K562 (cell line): ENCODE data around the gene SCYL1. TPM values are rescaled to one million over a fixed set of nuclear protein-coding genes. Genes with fewer than 3 reads are reported as not detected.

ENCODE experiments used
- HCFC1 ChIP-seq: IDR thresholded peaks from 2 replicates; pipeline ENCODE4 v1.6.1; 2012; ENCODE audit warnings: low read depth, low read length, improper control_type of control experiment
- ILF3 ChIP-seq: fragments of 450-650 bp; IDR thresholded peaks from 2 replicates; pipeline ENCODE4 v1.6.1; 2018; ENCODE audit warnings: antibody characterized with exemption, mild to moderate bottlenecking, moderate library complexity, borderline replicate concordance
- KLF16 ChIP-seq: IDR thresholded peaks from 2 replicates; pipeline ENCODE4 v1.6.1; 2016; ENCODE audit warnings: antibody characterized with exemption
- MLLT1 ChIP-seq, 2 experiments: fragments of 450-650 bp; IDR thresholded peaks; 2 replicates each; pipeline ENCODE4 v1.6.1; 2016
- POLR3G ChIP-seq: IDR thresholded peaks from 2 replicates; pipeline ENCODE4 v1.6.1; 2011; ENCODE audit not compliant: insufficient read length, insufficient replicate concordance; ENCODE audit errors: extremely low read depth
- RBM25 ChIP-seq: fragments of 200-400 bp; formaldehyde crosslinking; IDR thresholded peaks from 2 replicates; pipeline ENCODE4 v1.6.1; 2018; ENCODE audit warnings: low read length, low read depth, moderate library complexity; ENCODE audit not compliant: severe bottlenecking
- SPI1 ChIP-seq: IDR thresholded peaks from 2 replicates; pipeline ENCODE4 v1.6.1; 2011; ENCODE audit warnings: low read depth, low read length, control low read depth, borderline replicate concordance
- U2AF2 ChIP-seq: fragments of 200-400 bp; formaldehyde crosslinking; optimal IDR thresholded peaks from 2 replicates; pipeline ENCODE3; 2017; ENCODE audit warnings: low read depth, mild to moderate bottlenecking, low read length
- YY1 ChIP-seq, 3 experiments: IDR thresholded peaks; 2 replicates each; pipeline ENCODE4 v1.6.1; 2011; ENCODE audit warnings: low read length in 2 of 3, mild to moderate bottlenecking in 2 of 3, moderate library complexity in 2 of 3, borderline replicate concordance in 1 of 3, control low read depth in 1 of 3, low read depth in 1 of 3; ENCODE audit not compliant: insufficient read depth in 3 of 3, insufficient replicate concordance in 2 of 3, control insufficient read depth in 1 of 3, insufficient read length in 1 of 3; ENCODE audit errors: extremely low read depth in 1 of 3
- ZBED1 ChIP-seq: IDR thresholded peaks from 2 replicates; pipeline ENCODE4 v1.6.1; 2014
- ZNF449 ChIP-seq: fragments of 250-450 bp; sonication (Bioruptor Pico); IDR thresholded peaks from 2 replicates; pipeline ENCODE4 v1.8.0; 2022; ENCODE audit warnings: moderate library complexity, mild to moderate bottlenecking, inconsistent platforms
- ZNF764 ChIP-seq: fragments of 250-450 bp; sonication (Bioruptor Pico); IDR thresholded peaks from 2 replicates; pipeline ENCODE4 v1.4.0; 2020; ENCODE audit warnings: low read depth, mild to moderate bottlenecking, moderate library complexity
- ZNF766 ChIP-seq: fragments of 200-800 bp; sonication (Bioruptor generic); conservative IDR thresholded peaks from 2 replicates; pipeline ENCODE4 v1.6.1; 2016; ENCODE audit warnings: missing genetic modification characterization, missing compliant biosample characterization
- polyA plus RNA-seq, 8 experiments: library from polyadenylated mRNA; depleted of rRNA in 4 of 8; stranded (reverse) in 5 of 8; unstranded in 3 of 8; fragments of >200 nt; fragmentation: Nextera tagmentation in 2 of 8; fragmentation: Illumina TruSeq in 1 of 8; extraction: Ambion mirVana in 2 of 8; extraction: Trizol in 1 of 8; gene quantifications; 2 replicates each; pipeline versions ENCODE4 v1.2.1 to v1.2.3, GENCODE V29; 2011 to 2014; ENCODE audit warnings: inconsistent platforms in 1 of 8, missing spikeins in 1 of 8
- total RNA-seq, 7 experiments: library from RNA; depleted of rRNA in 6 of 7; stranded (reverse); fragments of >200 nt in 6 of 7; fragmentation: Illumina TruSeq in 2 of 7; extraction: Trizol in 2 of 7; gene quantifications; 2 replicates each; pipeline versions ENCODE4 v1.2.1 to v1.2.3, GENCODE V29; 2011 to 2021; ENCODE audit warnings: low replicate concordance in 1 of 7
- TF ChIP-seq, protein P1 (sequence below): fragments of 450-650 bp; IDR thresholded peaks from 2 replicates; pipeline ENCODE4 v1.6.1; 2016; ENCODE audit warnings: antibody characterized with exemption
- TF ChIP-seq, protein P2 (sequence below): fragments of 450-650 bp; IDR thresholded peaks from 2 replicates; pipeline ENCODE4 v1.6.1; 2018; ENCODE audit not compliant: partially characterized antibody
- TF ChIP-seq, protein P3 (sequence below): fragments of 450-650 bp; IDR thresholded peaks from 2 replicates; pipeline ENCODE4 v1.6.1; 2017; ENCODE audit warnings: antibody characterized with exemption

The SCYL1 gene
- total and polyA plus RNA-seq, 9 of the 15 experiments (the other 6 are each of a cell fraction or from before 2014, with no cell fraction given) = 1.9 to 145 (median 57.6) TPM

GRCh38 chr11:65574109-65574810, 49.4 kb downstream of the SCYL1 start (continued):
- TF ChIP-seq RBM25 (no peak), ZNF449 (CRISPR knock-in tag) (no peak), POLR3G (no peak), SPI1 (peak; percentile 96), ZBED1 (no peak), U2AF2 (no peak), HCFC1 (no peak; the same call in 1 of the 2 replicates), YY1 (IDR thresholded peaks at IDR 0.05; ENCODE audit: borderline replicate concordance in 1 of 3, control insufficient read depth in 1 of 3, extremely low read depth in 1 of 3, insufficient read depth in 3 of 3, insufficient read length in 1 of 3, insufficient replicate concordance in 2 of 3, low read depth in 1 of 3, low read length in 2 of 3) (no peak), KLF16 (no peak), ILF3 (no peak), ZNF764 (CRISPR knock-in tag) (no peak), MLLT1 (IDR thresholded peaks at IDR 0.05) (peak in 1 of 2 experiments; percentile 47; a peak in 1 of 4 replicates), ZNF766 (CRISPR knock-in tag) (no peak)
- TF ChIP-seq, protein P1, sequence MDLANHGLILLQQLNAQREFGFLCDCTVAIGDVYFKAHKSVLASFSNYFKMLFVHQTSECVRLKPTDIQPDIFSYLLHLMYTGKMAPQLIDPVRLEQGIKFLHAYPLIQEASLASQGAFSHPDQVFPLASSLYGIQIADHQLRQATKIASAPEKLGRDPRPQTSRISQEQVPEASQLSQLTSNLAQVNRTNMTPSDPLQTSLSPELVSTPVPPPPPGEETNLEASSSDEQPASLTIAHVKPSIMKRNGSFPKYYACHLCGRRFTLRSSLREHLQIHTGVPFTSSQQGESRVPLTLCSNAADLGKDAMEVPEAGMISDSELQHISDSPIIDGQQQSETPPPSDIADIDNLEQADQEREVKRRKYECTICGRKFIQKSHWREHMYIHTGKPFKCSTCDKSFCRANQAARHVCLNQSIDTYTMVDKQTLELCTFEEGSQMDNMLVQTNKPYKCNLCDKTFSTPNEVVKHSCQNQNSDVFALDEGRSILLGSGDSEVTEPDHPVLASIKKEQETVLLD = peak; percentile 65
- TF ChIP-seq, protein P2, sequence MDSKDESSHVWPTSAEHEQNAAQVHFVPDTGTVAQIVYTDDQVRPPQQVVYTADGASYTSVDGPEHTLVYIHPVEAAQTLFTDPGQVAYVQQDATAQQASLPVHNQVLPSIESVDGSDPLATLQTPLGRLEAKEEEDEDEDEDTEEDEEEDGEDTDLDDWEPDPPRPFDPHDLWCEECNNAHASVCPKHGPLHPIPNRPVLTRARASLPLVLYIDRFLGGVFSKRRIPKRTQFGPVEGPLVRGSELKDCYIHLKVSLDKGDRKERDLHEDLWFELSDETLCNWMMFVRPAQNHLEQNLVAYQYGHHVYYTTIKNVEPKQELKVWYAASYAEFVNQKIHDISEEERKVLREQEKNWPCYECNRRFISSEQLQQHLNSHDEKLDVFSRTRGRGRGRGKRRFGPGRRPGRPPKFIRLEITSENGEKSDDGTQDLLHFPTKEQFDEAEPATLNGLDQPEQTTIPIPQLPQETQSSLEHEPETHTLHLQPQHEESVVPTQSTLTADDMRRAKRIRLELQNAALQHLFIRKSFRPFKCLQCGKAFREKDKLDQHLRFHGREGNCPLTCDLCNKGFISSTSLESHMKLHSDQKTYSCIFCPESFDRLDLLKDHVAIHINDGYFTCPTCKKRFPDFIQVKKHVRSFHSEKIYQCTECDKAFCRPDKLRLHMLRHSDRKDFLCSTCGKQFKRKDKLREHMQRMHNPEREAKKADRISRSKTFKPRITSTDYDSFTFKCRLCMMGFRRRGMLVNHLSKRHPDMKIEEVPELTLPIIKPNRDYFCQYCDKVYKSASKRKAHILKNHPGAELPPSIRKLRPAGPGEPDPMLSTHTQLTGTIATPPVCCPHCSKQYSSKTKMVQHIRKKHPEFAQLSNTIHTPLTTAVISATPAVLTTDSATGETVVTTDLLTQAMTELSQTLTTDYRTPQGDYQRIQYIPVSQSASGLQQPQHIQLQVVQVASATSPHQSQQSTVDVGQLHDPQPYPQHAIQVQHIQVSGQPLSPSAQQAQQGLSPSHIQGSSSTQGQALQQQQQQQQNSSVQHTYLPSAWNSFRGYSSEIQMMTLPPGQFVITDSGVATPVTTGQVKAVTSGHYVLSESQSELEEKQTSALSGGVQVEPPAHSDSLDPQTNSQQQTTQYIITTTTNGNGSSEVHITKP = no peak
- TF ChIP-seq, protein P3, sequence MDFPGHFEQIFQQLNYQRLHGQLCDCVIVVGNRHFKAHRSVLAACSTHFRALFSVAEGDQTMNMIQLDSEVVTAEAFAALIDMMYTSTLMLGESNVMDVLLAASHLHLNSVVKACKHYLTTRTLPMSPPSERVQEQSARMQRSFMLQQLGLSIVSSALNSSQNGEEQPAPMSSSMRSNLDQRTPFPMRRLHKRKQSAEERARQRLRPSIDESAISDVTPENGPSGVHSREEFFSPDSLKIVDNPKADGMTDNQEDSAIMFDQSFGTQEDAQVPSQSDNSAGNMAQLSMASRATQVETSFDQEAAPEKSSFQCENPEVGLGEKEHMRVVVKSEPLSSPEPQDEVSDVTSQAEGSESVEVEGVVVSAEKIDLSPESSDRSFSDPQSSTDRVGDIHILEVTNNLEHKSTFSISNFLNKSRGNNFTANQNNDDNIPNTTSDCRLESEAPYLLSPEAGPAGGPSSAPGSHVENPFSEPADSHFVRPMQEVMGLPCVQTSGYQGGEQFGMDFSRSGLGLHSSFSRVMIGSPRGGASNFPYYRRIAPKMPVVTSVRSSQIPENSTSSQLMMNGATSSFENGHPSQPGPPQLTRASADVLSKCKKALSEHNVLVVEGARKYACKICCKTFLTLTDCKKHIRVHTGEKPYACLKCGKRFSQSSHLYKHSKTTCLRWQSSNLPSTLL = no peak
